ENCODE measurements around the gene MDN1. TPM values are rescaled to one million over a fixed set of nuclear protein-coding genes. Genes with fewer than 3 reads are reported as not detected.

Gene MDN1
- total and polyA plus RNA-seq, 2 of the 13 experiments (the other 11 are each of a cell fraction or from before 2014, with no cell fraction given), result 18.8 to 52.9 TPM

DNA sequence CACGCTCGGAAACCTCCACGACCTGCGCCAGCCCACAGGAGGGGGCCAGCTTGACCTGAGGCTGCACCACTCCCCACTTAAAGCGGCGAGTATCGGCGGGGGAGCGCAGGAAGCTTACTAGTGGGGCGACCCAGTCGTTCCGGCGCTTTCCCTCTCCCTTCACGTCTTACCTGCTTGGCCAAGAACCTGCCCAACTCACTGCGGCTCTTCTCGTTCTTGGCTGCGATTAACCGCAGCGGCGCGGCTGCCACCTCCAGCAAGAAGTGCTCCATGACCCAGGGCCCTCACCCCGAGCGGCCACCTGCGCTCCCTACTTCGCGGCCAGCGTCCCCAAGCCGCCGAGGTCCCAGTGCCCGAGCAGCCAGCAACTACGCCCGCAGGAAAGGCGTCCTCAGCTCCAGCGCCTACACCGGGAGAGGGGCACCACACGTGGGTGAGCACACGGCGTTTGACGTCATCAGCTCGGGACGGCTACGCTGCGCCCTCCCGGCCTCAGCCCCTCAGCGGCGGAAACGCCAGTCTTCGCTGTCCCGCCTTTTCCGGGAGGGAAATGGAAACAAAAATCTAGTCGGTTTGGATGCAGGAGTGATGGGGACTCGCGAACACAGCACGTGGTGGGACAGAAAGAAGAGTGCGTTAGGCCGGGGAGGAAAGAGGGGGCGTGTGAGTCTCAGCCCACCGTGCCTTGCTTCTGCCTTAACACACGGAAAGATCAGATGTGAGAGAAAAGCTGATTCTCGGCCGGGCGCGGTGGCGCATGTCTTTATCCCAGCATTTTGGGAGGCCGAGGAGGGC is at the start of gene MDN1 (continued):
- TF ChIP-seq, protein P1, sequence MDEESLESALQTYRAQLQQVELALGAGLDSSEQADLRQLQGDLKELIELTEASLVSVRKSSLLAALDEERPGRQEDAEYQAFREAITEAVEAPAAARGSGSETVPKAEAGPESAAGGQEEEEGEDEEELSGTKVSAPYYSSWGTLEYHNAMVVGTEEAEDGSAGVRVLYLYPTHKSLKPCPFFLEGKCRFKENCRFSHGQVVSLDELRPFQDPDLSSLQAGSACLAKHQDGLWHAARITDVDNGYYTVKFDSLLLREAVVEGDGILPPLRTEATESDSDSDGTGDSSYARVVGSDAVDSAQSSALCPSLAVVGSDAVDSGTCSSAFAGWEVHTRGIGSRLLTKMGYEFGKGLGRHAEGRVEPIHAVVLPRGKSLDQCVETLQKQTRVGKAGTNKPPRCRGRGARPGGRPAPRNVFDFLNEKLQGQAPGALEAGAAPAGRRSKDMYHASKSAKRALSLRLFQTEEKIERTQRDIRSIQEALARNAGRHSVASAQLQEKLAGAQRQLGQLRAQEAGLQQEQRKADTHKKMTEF (CRISPR knock-in tag; IDR thresholded peaks at IDR 0.05), result peak; percentile 91
- TF ChIP-seq HNRNPK (IDR thresholded peaks at IDR 0.05; ENCODE audit: low read depth, low read length, poor library complexity, severe bottlenecking) (no peak), MEIS2 (CRISPR knock-in tag; IDR thresholded peaks at IDR 0.05) (no peak), ZNF264 (CRISPR knock-in tag; IDR thresholded peaks at IDR 0.05) (no peak), ZNF775 (CRISPR knock-in tag; IDR thresholded peaks at IDR 0.05; ENCODE audit: borderline replicate concordance) (no peak), STAT5B (CRISPR knock-in tag; IDR thresholded peaks at IDR 0.05) (no peak), PLRG1 (conservative IDR thresholded peaks at IDR 0.05) (no peak), ZNF333 (CRISPR knock-in tag; IDR thresholded peaks at IDR 0.05; ENCODE audit: borderline replicate concordance) (no peak), ELF3 (CRISPR knock-in tag; IDR thresholded peaks at IDR 0.05) (peak; percentile 85), KMT2A (CRISPR knock-in tag; IDR thresholded peaks at IDR 0.05) (peak; percentile 84; the same call in 1 of the 2 replicates), RFXAP (CRISPR knock-in tag; IDR thresholded peaks at IDR 0.05; ENCODE audit: borderline replicate concordance) (peak; percentile 77; the same call in 1 of the 2 replicates), ZBTB3 (CRISPR knock-in tag; IDR thresholded peaks at IDR 0.05; ENCODE audit: borderline replicate concordance, low read depth) (peak; percentile 62; the same call in 1 of the 2 replicates), ELF4 (CRISPR knock-in tag; IDR thresholded peaks at IDR 0.05; ENCODE audit: borderline replicate concordance) (no peak), PHF20 (CRISPR knock-in tag; IDR thresholded peaks at IDR 0.05) (peak; percentile 98), DNMT3B (CRISPR knock-in tag; conservative IDR thresholded peaks at IDR 0.05) (peak; percentile 87; the same call in 1 of the 2 replicates), NR2C2 (CRISPR knock-in tag; IDR thresholded peaks at IDR 0.05; ENCODE audit: borderline replicate concordance) (peak; percentile 65), ZNF589 (CRISPR knock-in tag; conservative IDR thresholded peaks at IDR 0.05) (peak; percentile 16; the same call in 1 of the 2 replicates)
- TF ChIP-seq, protein P2, sequence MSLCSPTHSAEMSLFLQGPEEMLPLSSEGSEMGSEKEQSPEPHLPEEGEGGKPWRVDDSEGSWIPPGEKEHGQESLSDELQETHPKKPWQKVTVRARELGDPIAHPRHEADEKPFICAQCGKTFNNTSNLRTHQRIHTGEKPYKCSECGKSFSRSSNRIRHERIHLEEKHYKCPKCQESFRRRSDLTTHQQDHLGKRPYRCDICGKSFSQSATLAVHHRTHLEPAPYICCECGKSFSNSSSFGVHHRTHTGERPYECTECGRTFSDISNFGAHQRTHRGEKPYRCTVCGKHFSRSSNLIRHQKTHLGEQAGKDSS (CRISPR knock-in tag; IDR thresholded peaks at IDR 0.05; ENCODE audit: borderline replicate concordance, low read depth), result peak; percentile 80; the same call in 1 of the 2 replicates
- TF ChIP-seq, protein P3, sequence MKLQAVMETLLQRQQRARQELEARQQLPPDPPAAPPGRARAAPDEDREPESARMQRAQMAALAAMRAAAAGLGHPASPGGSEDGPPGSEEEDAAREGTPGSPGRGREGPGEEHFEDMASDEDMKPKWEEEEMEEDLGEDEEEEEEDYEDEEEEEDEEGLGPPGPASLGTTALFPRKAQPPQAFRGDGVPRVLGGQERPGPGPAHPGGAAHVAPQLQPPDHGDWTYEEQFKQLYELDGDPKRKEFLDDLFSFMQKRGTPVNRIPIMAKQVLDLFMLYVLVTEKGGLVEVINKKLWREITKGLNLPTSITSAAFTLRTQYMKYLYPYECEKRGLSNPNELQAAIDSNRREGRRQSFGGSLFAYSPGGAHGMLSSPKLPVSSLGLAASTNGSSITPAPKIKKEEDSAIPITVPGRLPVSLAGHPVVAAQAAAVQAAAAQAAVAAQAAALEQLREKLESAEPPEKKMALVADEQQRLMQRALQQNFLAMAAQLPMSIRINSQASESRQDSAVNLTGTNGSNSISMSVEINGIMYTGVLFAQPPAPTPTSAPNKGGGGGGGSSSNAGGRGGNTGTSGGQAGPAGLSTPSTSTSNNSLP (IDR thresholded peaks at IDR 0.05; ENCODE audit: low read depth, low read length), result no peak
- TF ChIP-seq, protein P4, sequence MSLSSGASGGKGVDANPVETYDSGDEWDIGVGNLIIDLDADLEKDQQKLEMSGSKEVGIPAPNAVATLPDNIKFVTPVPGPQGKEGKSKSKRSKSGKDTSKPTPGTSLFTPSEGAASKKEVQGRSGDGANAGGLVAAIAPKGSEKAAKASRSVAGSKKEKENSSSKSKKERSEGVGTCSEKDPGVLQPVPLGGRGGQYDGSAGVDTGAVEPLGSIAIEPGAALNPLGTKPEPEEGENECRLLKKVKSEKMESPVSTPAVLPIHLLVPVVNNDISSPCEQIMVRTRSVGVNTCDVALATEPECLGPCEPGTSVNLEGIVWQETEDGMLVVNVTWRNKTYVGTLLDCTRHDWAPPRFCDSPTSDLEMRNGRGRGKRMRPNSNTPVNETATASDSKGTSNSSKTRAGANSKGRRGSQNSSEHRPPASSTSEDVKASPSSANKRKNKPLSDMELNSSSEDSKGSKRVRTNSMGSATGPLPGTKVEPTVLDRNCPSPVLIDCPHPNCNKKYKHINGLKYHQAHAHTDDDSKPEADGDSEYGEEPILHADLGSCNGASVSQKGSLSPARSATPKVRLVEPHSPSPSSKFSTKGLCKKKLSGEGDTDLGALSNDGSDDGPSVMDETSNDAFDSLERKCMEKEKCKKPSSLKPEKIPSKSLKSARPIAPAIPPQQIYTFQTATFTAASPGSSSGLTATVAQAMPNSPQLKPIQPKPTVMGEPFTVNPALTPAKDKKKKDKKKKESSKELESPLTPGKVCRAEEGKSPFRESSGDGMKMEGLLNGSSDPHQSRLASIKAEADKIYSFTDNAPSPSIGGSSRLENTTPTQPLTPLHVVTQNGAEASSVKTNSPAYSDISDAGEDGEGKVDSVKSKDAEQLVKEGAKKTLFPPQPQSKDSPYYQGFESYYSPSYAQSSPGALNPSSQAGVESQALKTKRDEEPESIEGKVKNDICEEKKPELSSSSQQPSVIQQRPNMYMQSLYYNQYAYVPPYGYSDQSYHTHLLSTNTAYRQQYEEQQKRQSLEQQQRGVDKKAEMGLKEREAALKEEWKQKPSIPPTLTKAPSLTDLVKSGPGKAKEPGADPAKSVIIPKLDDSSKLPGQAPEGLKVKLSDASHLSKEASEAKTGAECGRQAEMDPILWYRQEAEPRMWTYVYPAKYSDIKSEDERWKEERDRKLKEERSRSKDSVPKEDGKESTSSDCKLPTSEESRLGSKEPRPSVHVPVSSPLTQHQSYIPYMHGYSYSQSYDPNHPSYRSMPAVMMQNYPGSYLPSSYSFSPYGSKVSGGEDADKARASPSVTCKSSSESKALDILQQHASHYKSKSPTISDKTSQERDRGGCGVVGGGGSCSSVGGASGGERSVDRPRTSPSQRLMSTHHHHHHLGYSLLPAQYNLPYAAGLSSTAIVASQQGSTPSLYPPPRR (CRISPR knock-in tag; IDR thresholded peaks at IDR 0.05; ENCODE audit: borderline replicate concordance), result peak; percentile 48; the same call in 1 of the 2 replicates

All from HepG2 (cell line).